Retina (tissue), 1 donor: ENCODE data around the gene VAMP8.
"Not testable (repeated sequence)": the region's sequence is repeated elsewhere in the genome, so short reads cannot be mapped to it uniquely, and the experiment has no call there.

Experiments
- DNase-seq: peaks from one replicate; pipeline ENCODE4 v3.0.0-alpha.2; 2016

Gene VAMP8

GRCh38 chr2:85547859-85548607, 29.4 kb upstream of the VAMP8 start:
- no peak for DNase-seq

GRCh38 chr2:85548608-85548900, 28.8 kb upstream of the VAMP8 start:
- no peak for DNase-seq

GRCh38 chr2:85549095-85549494, 28.3 kb upstream of the VAMP8 start:
- DNase-seq, result no peak

GRCh38 chr2:85549826-85550225, 27.6 kb upstream of the VAMP8 start:
- no peak for DNase-seq

GRCh38 chr2:85550486-85550885, 26.9 kb upstream of the VAMP8 start:
- no peak for DNase-seq

GRCh38 chr2:85551698-85552678, 25.4 kb upstream of the VAMP8 start:
- peak; percentile 75 for DNase-seq

GRCh38 chr2:85553184-85553583, 24.2 kb upstream of the VAMP8 start:
- no peak for DNase-seq

GRCh38 chr2:85554980-85555612, 22.3 kb upstream of the VAMP8 start:
- DNase-seq, result no peak

- DNase-seq, result no peak
Observed at GRCh38 chr2:85557130-85557529, 20.3 kb upstream of the VAMP8 start.

- no peak for DNase-seq
Observed at GRCh38 chr2:85558160-85558559, 19.2 kb upstream of the VAMP8 start.

GRCh38 chr2:85560403-85560726, 17.0 kb upstream of the VAMP8 start:
- DNase-seq, result not testable (repeated sequence)

GRCh38 chr2:85560812-85561279, 16.5 kb upstream of the VAMP8 start:
- DNase-seq, result no peak

- DNase-seq, result peak; percentile 97
Observed at GRCh38 chr2:85561280-85562212, 15.8 kb upstream of the VAMP8 start, which contains the start of gene GGCX. Gene GGCX (minus strand): TSS chr2:85561493. CDS start chr2:85561428, 65 bp downstream.

- no peak for DNase-seq
Observed at GRCh38 chr2:85564144-85564563, 13.2 kb upstream of the VAMP8 start.

GRCh38 chr2:85566265-85566664, 11.1 kb upstream of the VAMP8 start:
- no peak for DNase-seq

GRCh38 chr2:85575739-85576138, 1.6 kb upstream of the VAMP8 start:
- DNase-seq, result no peak

- no peak for DNase-seq
Observed at GRCh38 chr2:85577063-85577385, 362 bp upstream of the VAMP8 start.

- DNase-seq, result peak; percentile 62
Observed at GRCh38 chr2:85578243-85579180, 1.1 kb downstream of the VAMP8 start.

- peak; percentile 37 for DNase-seq
Observed at GRCh38 chr2:85579266-85579935, 2.0 kb downstream of the VAMP8 start.

- no peak for DNase-seq
Observed at GRCh38 chr2:85580206-85580605, 2.8 kb downstream of the VAMP8 start.

- DNase-seq, result no peak
Observed at GRCh38 chr2:85582492-85582891, 5.1 kb downstream of the VAMP8 start.
